HL-60 (cell line): ENCODE data around the gene PPM1H.

Experiments used
- DNase-seq, 2 experiments: peaks; one replicate each; pipeline ENCODE4 v3.0.0-alpha.2; 2010 to 2020; ENCODE audit warnings: low read depth in 1 of 2, low spot score in 1 of 2
- H3K27ac ChIP-seq: fragments of 250-450 bp; sonication (Bioruptor Pico); replicated peaks from 2 replicates; pipeline ENCODE4 v1.5.1; 2020; ENCODE audit warnings: mild to moderate bottlenecking, moderate library complexity
- H3K27me3 ChIP-seq: fragments of 250-450 bp; sonication (Bioruptor Pico); 2 replicates; pipeline ENCODE4 v1.5.1; 2021; ENCODE audit warnings: mild to moderate bottlenecking, moderate library complexity; ENCODE audit not compliant: insufficient read depth, poor library complexity, severe bottlenecking
- H3K4me3 ChIP-seq: replicated peaks from 2 replicates; pipeline ENCODE4 v1.5.1; 2011; ENCODE audit warnings: mild to moderate bottlenecking, control low read depth, low read length; ENCODE audit not compliant: insufficient read depth
- CTCF ChIP-seq: IDR thresholded peaks from one replicate; pipeline ENCODE4 v1.5.1; 2011; ENCODE audit warnings: low read length, control low read depth, inconsistent platforms; ENCODE audit not compliant: insufficient read depth
- GABPA ChIP-seq: IDR thresholded peaks from 2 replicates; pipeline ENCODE4 v1.6.1; 2012; ENCODE audit warnings: low read depth
- POLR2AphosphoS5 ChIP-seq: IDR thresholded peaks from 2 replicates; pipeline ENCODE4 v1.6.1; 2012; ENCODE audit warnings: low read depth
- REST ChIP-seq: IDR thresholded peaks from 2 replicates; pipeline ENCODE4 v1.6.1; 2012; ENCODE audit warnings: low read depth; ENCODE audit not compliant: insufficient replicate concordance
- SPI1 ChIP-seq: IDR thresholded peaks from 2 replicates; pipeline ENCODE4 v1.6.1; 2012; ENCODE audit warnings: low read depth, mild to moderate bottlenecking, borderline replicate concordance

Gene PPM1H

GRCh38 chr12:62805517-62805916, 129.4 kb downstream of the PPM1H start:
- Histone ChIP-seq H3K4me3 (no peak overlapping the region), H3K27ac (no peak overlapping the region), H3K27me3 (no peaks in the 10 kb centered on the region)
- no peak for TF ChIP-seq CTCF
- TF ChIP-seq SPI1 = no peak
- no peak for TF ChIP-seq POLR2AphosphoS5
- TF ChIP-seq GABPA = no peak
- no peak for TF ChIP-seq REST
- DNase-seq = no peak

GRCh38 chr12:62803756-62804155, 131.2 kb downstream of the PPM1H start:
- no peak for TF ChIP-seq CTCF
- no peak for TF ChIP-seq REST
- no peak for TF ChIP-seq SPI1
- TF ChIP-seq POLR2AphosphoS5 = no peak
- TF ChIP-seq GABPA = no peak
- Histone ChIP-seq H3K27me3 (no peaks in the 10 kb centered on the region), H3K4me3 (no peak overlapping the region), H3K27ac (no peak overlapping the region)
- DNase-seq = no peak

- no peak overlapping the region for H3K4me3 ChIP-seq
- no peak for TF ChIP-seq CTCF
- TF ChIP-seq POLR2AphosphoS5 = no peak
- no peak for TF ChIP-seq SPI1
- no peak for TF ChIP-seq GABPA
- no peak for TF ChIP-seq REST
- H3K27ac ChIP-seq = no peak overlapping the region
- no peaks in the 10 kb centered on the region for H3K27me3 ChIP-seq
- no peak for DNase-seq
Observed at GRCh38 chr12:62802984-62803383, 132.0 kb downstream of the PPM1H start.
